H1 (cell line): ENCODE measurements around the gene FBXL17. TPM values are rescaled to one million over a fixed set of nuclear protein-coding genes. Genes with fewer than 3 reads are reported as not detected.

ENCODE experiments used
- SP4 ChIP-seq: IDR thresholded peaks from 2 replicates; pipeline ENCODE4 v1.6.1; 2012; ENCODE audit warnings: low read length, inconsistent platforms
- YY1 ChIP-seq: IDR thresholded peaks from 2 replicates; pipeline ENCODE4 v1.6.1; 2011; ENCODE audit warnings: low read depth, mild to moderate bottlenecking, low read length
- polyA plus RNA-seq, 7 experiments: library from polyadenylated mRNA; depleted of rRNA in 3 of 7; stranded (reverse) in 5 of 7; unstranded in 2 of 7; fragments of >200 nt in 5 of 7; fragments of 200-250 nt in 2 of 7; gene quantifications; 1 replicate in 5 of 7; 2 replicates in 1 of 7; 4 replicates in 1 of 7; pipeline versions ENCODE4 v1.2.1 to v1.2.3, GENCODE V29; 2011 to 2013; ENCODE audit warnings: missing spikeins in 2 of 7, mixed read lengths in 2 of 7
- total RNA-seq: library from RNA; stranded (reverse); fragmentation: NEBNext Ultra II Directional; extraction: Animal tissue kit (Norgen Biotek cat#: 25700); gene quantifications from 2 replicates; pipeline ENCODE4 v1.2.1, GENCODE V29; 2021
- TF ChIP-seq, protein P1 (sequence below): IDR thresholded peaks from 2 replicates; pipeline ENCODE4 v1.6.1; 2011; ENCODE audit warnings: low read depth, mild to moderate bottlenecking, low read length; ENCODE audit not compliant: insufficient read depth

The FBXL17 gene
- total and polyA plus RNA-seq, 2 of the 8 experiments (the other 6 are each of a cell fraction or from before 2014, with no cell fraction given) = 0.35 to 4.3 TPM

GRCh38 chr5:107975568-107975967 lies 406.3 kb downstream of the FBXL17 start (continued):
- TF ChIP-seq, protein P1, sequence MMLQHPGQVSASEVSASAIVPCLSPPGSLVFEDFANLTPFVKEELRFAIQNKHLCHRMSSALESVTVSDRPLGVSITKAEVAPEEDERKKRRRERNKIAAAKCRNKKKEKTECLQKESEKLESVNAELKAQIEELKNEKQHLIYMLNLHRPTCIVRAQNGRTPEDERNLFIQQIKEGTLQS = no peak
- TF ChIP-seq YY1 (no peak), SP4 (no peak)
